LNCAP (cell line): Measurements from ENCODE around the gene ARF3.

Experiments
- TF ChIP-seq, protein P1 (sequence below): fragments of 450-650 bp; IDR thresholded peaks from 2 replicates; pipeline ENCODE4 v1.5.1; 2017; ENCODE audit warnings: mild to moderate bottlenecking

Gene ARF3

DNA sequence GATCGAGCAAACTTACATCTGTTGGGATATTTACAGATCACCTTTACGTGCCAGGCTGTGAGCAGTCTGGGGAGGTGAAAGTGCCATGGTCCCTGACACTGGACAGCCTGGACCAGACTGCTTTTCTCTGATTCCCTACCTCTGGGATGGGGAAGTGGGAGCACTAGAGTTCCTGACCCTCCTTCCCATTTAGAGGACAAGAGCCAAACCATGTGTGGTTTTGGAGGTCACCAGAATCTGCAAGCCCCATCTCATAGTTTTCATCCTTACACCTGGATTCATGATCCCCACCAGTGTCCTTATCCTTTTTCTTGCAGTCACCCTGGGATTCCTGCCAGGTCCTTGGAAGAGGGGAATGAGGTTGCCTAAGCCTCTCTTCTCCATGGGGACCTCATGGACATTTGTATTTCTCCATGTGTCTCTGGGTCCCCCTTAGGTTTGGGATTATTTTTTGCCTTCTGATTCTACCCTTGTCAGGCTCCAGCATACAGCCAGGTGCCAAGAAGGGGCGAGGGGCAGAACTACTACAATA lies 15.7 kb upstream of the ARF3 start:
- TF ChIP-seq, protein P1, sequence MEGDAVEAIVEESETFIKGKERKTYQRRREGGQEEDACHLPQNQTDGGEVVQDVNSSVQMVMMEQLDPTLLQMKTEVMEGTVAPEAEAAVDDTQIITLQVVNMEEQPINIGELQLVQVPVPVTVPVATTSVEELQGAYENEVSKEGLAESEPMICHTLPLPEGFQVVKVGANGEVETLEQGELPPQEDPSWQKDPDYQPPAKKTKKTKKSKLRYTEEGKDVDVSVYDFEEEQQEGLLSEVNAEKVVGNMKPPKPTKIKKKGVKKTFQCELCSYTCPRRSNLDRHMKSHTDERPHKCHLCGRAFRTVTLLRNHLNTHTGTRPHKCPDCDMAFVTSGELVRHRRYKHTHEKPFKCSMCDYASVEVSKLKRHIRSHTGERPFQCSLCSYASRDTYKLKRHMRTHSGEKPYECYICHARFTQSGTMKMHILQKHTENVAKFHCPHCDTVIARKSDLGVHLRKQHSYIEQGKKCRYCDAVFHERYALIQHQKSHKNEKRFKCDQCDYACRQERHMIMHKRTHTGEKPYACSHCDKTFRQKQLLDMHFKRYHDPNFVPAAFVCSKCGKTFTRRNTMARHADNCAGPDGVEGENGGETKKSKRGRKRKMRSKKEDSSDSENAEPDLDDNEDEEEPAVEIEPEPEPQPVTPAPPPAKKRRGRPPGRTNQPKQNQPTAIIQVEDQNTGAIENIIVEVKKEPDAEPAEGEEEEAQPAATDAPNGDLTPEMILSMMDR, result no peak

DNA sequence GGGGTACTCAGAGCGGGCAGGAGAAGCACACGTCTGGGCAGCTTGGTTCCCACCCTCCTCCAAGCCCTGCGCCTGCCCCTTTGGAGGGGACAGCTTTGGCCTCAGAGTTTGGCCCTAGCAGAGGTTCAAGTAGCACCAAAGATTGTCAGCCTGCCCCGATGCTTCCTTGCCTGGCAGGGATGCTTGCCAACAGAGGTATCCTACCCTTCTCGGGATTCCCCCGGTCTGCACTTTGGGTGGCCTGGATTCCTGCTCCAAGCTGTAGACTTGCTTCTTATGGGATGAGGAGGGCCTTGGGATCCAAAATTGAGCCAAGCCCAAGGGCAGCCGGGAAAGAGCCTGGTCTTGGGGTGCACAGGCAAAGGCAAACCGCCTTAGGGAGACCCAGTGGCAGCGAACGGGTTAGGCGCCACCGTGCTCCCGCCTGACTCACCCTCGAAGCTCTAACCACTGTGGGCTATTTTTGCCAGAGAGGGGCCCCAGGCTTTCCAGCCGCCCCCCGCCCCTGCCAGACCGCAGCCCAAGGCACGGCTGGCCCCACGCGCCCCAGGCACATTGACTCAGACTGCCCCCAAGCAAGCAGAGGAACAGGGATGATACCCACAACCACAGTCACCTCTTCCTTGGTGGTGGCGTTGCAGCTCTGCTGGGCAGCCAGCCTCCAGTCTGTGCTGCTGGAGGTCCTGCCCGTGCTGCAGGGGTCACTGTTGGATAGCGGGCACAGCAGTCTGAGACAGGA lies 15.1 kb upstream of the ARF3 start:
- TF ChIP-seq, protein P1, result no peak

DNA sequence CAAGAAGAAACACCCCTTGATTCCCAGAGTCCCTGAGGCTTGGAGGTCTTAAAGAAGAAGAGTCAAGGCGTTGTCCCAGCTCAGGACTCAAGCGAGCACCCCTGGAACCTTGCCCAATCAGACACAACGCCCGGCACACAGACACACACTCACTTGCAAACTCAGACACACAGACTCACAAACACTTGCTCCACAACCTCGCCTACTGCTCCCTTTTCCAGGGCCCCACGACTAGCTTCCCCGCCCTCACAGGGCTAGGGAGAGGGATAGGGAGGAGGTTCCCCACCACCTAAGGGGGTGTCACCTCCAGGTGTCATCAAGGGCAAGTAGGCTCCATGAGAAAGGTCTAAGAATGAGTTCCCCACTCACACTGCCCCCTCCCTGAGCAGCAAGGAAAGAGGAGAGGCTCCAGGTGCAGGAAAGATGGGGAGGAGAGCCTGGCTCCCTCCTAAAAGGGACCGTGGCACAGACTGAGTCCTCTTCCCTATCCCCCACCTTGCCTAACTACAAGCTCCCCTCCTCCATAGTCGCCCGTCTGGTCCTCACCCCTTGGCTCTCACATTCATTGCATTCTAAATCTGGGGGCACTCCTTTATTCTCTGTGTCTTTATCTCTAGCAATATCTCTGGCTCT lies 13.5 kb upstream of the ARF3 start:
- TF ChIP-seq, protein P1, result no peak

DNA sequence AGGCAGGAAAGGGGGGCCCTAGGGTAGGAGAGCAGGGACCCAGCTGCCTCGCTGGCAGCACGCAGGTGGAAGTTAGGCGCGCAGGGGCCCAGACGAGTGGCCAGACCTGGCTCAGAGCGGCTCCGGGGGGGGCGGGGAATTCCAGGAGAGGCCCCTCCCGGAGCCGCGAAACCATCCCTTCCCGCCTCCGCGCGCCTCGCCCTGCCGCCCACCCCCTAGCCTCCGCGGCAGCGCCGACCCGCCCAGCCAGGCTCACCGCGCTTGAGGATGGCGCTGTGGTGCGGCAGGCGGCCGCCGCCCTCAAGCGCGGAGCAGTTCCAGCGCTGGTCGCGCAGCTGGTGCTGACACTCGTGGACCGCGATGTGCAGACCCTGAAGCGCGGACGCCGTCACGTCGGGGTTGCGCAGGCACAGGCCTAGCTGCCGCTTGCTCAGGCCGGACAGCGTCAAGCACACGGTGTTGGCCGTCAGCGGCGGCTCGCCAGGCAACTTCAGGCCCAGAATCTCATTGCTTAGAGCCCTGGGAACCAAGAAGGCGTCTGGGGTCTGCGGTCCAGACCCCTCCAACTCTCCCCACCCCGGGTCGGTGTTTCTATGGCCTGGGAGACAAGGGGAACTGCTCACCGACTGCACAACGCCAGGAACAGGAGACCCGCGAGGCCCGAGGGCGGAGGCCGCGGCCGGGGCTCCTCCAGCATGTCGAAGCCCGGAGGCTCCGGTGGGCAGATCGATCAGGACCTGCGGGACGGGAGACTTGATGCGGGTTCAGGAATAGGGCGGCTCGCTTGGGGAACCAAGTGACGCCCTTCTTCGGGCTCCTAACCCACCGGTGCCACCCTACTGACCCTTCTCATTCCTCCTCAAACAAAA lies 12.8 kb upstream of the ARF3 start:
- TF ChIP-seq, protein P1, result no peak

DNA sequence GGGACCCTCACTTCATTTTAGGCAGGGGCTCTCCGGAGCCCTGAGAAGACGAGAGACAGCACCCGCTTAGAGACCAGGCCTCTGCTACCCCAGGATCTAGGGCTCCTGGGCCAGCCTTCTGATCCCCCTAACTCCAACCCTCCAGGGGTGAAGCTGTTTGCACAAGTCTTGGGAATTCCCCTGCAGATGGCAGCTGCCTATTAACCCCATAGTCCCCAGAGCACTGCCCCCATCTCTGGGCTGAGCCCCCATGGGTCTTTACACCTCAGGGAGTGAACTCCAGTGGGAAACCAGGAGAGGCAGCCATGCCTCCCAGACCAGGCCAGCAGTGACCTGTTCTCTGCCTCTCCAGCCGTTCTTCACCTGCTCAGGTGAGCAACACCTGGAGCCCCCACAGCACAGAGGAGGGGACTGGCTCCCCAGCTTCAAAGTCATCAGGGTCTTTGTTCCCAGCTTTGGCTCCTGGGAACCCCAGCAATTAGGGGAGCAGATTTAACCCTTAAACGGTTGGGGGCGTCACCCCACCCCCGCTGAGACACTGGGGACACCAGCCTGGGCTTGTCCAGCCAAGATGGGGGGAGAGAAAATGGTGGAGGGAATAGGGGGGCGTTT lies 12.0 kb upstream of the ARF3 start:
- TF ChIP-seq, protein P1, result no peak

DNA sequence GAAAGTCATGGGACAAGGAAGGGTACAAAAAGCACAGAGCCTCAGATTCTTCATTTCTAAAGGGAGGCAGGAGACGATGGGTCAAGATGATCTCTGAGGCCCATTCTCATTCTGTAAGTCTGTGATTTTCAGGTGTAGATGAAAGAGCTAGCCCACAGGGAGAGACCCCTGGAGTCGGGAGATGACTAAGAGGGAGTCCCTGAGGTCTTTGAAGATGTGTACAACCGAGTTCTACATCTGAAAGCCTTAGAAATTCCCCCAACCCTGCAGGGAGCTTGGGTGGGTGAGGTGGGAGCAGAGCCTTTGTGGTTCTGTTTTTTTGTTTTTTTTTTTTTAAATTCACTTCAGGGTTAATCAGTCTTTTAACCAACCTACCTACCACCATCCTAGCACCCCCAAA lies 11.2 kb upstream of the ARF3 start:
- TF ChIP-seq, protein P1, result no peak

DNA sequence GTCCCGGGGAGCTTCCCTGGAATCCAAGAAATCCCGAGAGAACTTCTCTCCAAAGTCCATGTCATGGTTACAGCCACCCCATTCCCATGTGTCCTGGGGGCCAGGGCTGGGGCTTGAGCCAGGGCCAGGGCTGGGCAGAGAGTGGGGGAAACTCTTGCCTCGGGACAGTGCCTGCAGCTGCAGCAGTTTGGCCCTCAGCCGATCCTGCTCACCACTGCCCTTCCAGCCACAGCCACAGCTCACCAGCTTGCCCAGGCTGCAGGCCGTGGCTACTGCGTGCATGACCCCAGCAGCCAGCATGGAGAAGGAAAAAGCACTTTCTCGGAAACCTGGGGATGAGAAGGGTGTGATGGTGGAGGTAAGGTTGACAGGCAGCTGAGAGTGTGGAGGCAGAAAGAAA lies 10.7 kb upstream of the ARF3 start:
- TF ChIP-seq, protein P1, result no peak
